ENCODE data around the gene ZFHX3.

ZFHX3 gene

DNA sequence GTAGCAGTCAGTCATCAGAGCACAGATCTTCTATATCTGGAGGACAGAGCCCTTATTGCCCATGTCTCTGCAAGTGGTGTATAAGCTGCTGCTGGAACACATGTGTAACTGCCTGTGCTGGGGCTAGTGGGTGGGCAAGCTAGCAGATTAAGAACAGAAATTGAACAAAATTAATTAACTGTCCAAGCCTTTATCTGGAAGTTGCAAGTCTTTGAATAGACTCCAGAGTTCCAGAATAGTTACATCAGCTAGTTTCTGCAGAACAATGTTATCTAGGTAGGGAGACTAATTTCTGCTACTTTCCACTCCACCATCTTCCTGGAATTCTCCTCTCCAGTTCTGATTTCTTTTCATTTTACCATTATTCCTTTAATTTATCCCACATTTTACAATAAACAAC lies 287.3 kb downstream of the ZFHX3 start:
- DNase-seq (ENCODE audit: low read depth in 3 of 3), result no peak

DNA sequence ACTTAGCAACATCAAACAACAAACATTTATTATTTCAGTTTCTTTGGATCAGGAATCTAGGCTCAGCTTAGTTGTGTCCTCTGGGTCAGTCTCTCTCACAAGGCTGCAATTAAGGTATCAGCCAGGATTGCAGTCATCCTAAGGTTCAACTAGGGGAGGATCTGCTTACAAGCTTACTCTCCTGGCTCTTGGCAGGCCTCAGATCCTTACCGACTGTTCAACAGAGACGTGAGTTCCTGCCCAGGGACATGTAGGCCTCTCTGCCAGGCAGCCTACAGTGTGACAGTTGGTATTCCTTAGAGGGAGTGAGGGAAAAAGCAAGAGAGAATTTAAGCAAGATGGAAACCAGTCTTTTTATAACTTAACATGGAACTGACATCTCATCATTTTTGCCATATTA lies 294.0 kb downstream of the ZFHX3 start:
- DNase-seq (ENCODE audit: low read depth in 3 of 3), result no peak

DNA sequence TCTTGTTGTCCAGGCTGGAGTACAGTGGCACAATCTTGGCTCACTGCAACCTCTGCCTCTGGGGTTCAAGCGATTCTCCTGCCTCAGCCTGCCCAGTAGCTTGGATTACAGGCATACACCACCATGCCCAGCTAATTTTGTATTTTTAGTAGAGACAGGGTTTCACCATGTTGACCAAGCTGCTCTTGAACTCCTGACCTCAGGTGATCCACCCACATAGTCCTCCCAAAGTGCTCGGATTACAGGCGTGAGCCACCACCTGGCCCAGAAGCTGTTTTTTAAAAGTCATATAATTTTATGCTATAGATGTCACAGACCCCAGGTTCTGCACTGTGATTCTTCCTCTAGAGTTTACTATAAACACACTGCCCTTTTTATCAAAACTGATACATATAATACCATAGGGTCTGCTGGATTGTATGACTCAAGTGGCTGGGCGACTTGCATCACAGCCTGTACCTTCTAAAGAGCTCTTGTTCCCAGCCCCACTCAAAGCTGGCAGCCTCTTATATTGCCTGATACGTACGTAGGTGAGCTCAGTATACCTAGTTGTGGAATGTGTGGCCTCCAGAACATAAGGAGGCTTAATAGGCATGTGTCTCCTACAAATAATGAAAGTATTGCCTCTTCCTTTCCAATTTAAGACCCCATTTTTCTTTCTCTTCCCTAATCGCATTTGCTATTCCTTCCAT lies 295.8 kb downstream of the ZFHX3 start:
- no peak for DNase-seq (ENCODE audit: low read depth in 3 of 3)

DNA sequence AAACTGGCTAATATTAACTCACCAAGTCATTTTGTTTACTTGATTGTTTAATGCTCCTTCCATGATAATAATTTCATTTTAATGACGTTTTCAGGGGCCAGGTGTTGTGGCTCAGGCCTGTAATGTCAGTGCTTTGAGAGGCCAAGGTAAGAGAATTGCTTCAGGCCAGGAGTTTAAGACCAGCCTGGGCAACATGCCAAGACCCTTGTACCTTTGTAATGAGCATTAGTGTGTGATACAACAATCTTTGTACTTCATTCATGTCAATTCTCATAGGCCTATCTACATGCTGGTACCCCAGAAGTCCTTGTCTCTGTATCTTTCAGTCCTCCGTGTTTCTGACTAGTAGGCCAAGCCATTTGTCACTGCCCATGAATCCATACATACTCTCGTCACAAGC lies 296.9 kb downstream of the ZFHX3 start:
- DNase-seq (ENCODE audit: low read depth in 3 of 3), result no peak

DNA sequence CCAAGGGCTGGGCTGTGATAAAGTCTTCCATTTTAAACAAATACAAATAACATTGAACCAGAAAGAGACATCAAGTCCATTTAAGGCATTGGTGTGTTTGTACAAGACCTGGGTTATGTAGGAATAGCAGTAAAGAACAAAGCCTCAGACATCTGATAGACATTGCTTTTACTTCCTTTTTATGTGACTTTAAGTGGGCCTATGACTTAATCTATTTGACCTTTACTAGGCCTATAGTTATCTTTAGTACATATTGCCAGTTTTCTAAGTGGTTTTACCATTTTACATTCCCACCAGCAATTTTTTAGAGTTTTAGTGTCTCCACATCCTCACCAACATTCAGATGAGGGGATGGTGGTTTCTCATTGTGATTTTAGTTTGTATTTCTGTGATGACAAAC lies 298.8 kb downstream of the ZFHX3 start:
- DNase-seq (ENCODE audit: low read depth in 3 of 3), result no peak

DNA sequence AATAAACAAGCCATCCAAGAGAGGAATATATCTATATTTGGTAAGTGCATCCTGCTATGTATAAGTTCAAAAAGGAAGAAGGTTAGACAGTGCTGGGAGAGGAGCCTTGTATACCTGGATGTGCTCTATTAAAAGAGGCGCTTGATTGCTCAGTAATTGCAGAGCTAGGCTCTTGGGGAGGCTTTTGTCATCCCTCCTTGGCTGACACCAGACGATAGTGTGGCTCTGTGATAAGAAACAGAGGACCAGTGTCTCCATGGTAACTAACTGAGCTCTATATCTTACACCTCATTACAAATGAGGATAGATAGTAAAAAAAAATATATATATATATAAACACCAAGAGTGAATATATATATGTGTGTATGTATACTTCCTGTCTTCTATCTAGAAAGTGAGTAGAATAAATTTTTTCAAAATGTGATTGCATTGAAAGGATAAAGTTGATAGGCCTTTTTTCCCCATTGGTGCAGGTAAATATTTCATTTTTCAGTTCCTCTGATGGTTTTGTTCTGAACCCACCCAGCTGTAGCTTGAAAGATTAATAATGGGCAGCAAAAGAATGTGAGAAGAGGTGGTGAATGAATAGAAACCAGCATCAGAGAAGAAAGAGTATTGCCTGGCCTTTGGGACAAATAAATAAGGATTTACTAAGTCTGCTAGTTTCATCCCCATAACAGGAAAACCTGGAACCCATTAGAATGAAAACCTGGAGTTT lies 303.7 kb downstream of the ZFHX3 start:
- no peak for DNase-seq (ENCODE audit: low read depth in 3 of 3)

DNA sequence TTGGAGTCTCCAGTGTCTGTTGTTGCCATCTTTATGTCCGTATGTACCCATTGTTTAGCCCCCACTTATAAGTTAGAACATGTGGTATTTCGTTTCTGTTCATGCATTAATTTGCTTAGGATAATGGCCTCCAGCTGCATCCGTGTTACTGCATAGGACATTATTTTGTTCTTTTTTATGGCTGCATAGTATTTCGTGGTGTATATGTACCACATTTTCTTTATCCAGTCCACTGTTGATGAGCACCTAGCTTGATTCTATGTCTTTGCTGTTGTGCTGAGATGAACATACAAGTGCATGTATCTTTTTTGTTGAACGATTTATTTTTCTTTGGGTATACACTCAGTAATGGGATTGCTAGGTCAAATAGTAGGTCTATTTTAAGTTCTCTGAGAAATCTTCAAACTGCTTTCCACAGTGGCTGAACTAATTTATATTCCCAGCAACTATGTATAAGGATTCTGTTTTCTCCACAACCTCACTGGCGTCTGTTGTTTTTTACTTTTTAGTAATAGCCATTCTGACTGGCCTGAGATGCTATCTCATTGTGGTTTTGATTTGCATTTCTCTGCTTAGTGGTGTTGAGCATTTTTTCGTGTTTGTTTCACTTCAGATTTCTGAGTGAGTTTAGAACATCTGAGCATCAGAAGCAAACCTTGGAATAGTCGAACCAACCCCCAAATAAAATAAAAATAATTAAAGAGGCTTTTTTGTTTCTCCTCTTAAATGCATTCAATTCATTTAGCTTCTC lies 304.7 kb downstream of the ZFHX3 start:
- no peak for DNase-seq (ENCODE audit: low read depth in 3 of 3)

DNA sequence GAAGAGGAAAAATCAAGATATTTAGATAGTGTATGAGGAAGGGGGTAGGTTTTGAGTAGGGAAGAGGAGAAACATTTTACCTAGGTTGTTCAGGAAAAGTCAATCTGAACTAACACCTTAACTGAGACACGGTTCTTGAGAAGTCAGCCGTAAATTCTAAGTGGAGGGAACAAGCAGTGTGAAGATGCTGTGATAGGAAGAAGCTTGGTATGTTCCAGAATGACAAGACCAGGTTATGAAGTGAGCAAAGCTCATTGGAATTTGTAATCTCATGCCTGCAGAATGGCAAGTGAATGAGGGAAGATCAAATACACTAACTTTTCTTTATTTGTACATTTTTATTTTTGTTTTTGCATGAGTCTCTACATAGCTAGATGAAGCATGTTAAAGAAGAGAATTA lies 307.6 kb downstream of the ZFHX3 start:
- no peak for DNase-seq (ENCODE audit: low read depth in 3 of 3)

DNA sequence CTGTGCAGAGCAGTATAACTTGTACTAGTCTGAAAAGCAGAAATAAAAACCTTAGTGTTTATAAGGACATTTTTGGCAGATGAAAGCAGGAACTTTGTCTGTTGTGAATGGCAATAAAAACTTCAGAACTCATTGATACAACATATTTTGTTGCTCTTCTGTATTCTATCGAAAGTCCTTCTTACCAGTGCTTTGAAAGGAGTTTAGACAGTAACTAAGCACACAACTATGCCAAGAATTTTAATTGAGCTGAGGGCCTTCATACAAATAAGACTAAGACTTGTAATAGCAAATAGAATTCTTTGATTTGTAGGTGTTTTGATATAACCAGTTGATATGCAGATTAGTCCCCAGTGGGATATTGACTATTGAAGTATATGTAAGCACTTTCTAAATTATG lies 308.4 kb downstream of the ZFHX3 start:
- no peak for DNase-seq (ENCODE audit: low read depth in 3 of 3)

DNA sequence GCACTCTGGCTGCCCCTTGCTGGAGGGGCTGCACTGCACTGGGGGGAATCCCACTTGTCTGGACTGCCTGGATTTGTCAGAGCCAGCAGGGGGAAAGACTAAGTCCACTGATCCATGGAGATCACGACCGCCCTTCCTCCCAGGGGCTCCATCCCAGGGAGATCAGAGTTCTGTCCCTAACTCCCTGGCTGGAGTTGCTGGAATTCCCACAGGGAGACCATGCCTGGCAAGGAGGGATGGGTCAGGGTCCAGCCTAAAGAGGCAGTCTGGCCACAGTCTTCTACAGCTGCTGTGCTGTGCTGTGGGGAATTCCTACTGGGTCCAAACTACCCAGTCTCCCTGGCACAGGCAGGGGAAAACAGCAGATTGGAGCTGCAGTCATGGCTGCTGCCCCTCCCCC lies 311.9 kb downstream of the ZFHX3 start:
- DNase-seq (ENCODE audit: low read depth in 3 of 3), result no peak

Measured in stimulated activated CD4-positive, alpha-beta T cell treated with anti-CD3 and anti-CD28 coated beads, TNF-alpha, amount 100 ng/mL, for 4 hours (primary cell).